OCI-LY1 (cell line): ENCODE results near the gene COL20A1.

Source experiments
- CTCF ChIP-seq: fragments of 200-600 bp; sonication (generic), shearing (Covaris generic); IDR thresholded peaks from 2 replicates; pipeline ENCODE4 v1.5.1; 2017; ENCODE audit warnings: mild to moderate bottlenecking, antibody characterized with exemption, low read length, moderate library complexity, mixed read lengths
- EZH2 ChIP-seq: fragments of 200-600 bp; sonication (generic), shearing (Covaris generic); IDR thresholded peaks from 2 replicates; pipeline ENCODE4 v1.8.0; 2017; ENCODE audit warnings: borderline replicate concordance, mixed run types, mild to moderate bottlenecking, antibody characterized with exemption, low read length, moderate library complexity, mixed read lengths

- TF ChIP-seq CTCF (no peak), EZH2 (no peak)
Measured at GRCh38 chr20:63298731-63299312, 5.8 kb downstream of the COL20A1 start.
